OCI-LY3 (cell line): ENCODE results near the gene COL6A3.

Experiments used
- EZH2phosphoT487 ChIP-seq: fragments of 200-600 bp; shearing (Covaris generic); IDR thresholded peaks from 2 replicates; pipeline ENCODE4 v1.6.1; 2018; ENCODE audit warnings: antibody characterized with exemption, mixed run types, low read depth
- TF ChIP-seq, protein P1 (sequence below): fragments of 200-600, 300-600 bp; sonication (generic); IDR thresholded peaks from 2 replicates; pipeline ENCODE4 v1.5.1; 2014; ENCODE audit warnings: antibody characterized with exemption, low read length, low read depth

DNA sequence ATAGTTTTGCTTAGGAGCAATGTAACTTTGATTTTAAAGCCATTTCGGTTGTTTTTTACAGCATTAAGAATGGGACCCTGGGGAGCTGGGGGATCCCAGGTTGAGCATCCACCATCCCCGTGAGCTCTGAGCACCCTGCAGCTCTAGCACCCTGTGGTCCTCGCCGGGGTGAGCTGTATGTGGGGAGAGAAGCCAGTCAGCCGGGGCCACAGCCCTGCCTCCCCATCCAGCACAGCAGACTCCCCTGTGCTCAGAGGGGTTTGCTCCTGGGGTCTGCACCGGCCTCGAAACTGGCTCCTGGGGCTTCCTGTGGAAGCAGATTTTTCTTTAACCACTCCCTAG lies 1.3 kb downstream of the COL6A3 start:
- TF ChIP-seq, protein P1, sequence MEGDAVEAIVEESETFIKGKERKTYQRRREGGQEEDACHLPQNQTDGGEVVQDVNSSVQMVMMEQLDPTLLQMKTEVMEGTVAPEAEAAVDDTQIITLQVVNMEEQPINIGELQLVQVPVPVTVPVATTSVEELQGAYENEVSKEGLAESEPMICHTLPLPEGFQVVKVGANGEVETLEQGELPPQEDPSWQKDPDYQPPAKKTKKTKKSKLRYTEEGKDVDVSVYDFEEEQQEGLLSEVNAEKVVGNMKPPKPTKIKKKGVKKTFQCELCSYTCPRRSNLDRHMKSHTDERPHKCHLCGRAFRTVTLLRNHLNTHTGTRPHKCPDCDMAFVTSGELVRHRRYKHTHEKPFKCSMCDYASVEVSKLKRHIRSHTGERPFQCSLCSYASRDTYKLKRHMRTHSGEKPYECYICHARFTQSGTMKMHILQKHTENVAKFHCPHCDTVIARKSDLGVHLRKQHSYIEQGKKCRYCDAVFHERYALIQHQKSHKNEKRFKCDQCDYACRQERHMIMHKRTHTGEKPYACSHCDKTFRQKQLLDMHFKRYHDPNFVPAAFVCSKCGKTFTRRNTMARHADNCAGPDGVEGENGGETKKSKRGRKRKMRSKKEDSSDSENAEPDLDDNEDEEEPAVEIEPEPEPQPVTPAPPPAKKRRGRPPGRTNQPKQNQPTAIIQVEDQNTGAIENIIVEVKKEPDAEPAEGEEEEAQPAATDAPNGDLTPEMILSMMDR, result no peak
- no peak for TF ChIP-seq EZH2phosphoT487
